ENCODE results near the gene MAP3K15. TPM values are rescaled to one million over a fixed set of nuclear protein-coding genes. Genes with fewer than 3 reads are reported as not detected.

MAP3K15 gene
- total and polyA plus RNA-seq, 9 donors = 0.37 to 11.6 (median 1.4) TPM

- 87 to 90% (median 88%) methylated on average over 5 of the region's 5 CpGs for WGBS, 3 donors
- no peak for DNase-seq
- no peaks in the 10 kb centered on the region for H3K4me1 ChIP-seq (ENCODE audit: insufficient read depth)
- H3K4me3 ChIP-seq = no peak overlapping the region
- H3K27ac ChIP-seq = no peak overlapping the region
- intact Hi-C loops (cut with DNase I) = no loop called here
- H3K9me3 ChIP-seq = no peaks in the 10 kb centered on the region
- no peaks in the 10 kb centered on the region for H3K36me3 ChIP-seq
- H3K27me3 ChIP-seq = no peaks in the 10 kb centered on the region
- TF ChIP-seq EP300 (IDR thresholded peaks at IDR 0.05) (no peak), POLR2A (IDR thresholded peaks at IDR 0.05) (no peak)
- TF ChIP-seq, protein P1, sequence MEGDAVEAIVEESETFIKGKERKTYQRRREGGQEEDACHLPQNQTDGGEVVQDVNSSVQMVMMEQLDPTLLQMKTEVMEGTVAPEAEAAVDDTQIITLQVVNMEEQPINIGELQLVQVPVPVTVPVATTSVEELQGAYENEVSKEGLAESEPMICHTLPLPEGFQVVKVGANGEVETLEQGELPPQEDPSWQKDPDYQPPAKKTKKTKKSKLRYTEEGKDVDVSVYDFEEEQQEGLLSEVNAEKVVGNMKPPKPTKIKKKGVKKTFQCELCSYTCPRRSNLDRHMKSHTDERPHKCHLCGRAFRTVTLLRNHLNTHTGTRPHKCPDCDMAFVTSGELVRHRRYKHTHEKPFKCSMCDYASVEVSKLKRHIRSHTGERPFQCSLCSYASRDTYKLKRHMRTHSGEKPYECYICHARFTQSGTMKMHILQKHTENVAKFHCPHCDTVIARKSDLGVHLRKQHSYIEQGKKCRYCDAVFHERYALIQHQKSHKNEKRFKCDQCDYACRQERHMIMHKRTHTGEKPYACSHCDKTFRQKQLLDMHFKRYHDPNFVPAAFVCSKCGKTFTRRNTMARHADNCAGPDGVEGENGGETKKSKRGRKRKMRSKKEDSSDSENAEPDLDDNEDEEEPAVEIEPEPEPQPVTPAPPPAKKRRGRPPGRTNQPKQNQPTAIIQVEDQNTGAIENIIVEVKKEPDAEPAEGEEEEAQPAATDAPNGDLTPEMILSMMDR (IDR thresholded peaks at IDR 0.05) = no peak
Observed at GRCh38 chrX:19555236-19555635, 39.9 kb upstream of the MAP3K15 start.

DNA sequence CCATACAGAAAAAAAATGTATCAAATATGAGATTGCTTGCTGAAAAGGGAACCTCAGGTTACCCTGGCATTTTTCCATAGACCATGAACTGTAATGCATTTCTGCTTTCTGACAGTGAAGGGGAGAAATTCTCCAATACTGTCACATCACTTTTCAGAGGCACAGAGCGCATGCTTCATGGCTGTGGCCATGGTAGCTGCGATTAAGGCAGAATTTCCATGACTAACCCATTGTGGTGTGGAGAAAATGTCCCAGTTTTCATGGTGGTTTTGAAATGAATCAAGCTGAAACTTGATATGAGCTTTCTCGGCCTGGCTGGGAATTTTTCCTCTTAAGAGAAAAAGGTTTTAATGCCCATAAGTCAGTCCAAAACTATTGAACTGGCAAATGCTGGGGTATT, 39.5 kb upstream of the MAP3K15 start:
- TF ChIP-seq, protein P1 (IDR thresholded peaks at IDR 0.05) = no peak
- no peak for TF ChIP-seq EP300 (IDR thresholded peaks at IDR 0.05)
- TF ChIP-seq POLR2A (IDR thresholded peaks at IDR 0.05) = no peak
- intact Hi-C loops (cut with DNase I) = no loop called here
- no peak for DNase-seq
- Histone ChIP-seq H3K27ac (no peak overlapping the region), H3K9me3 (no peaks in the 10 kb centered on the region), H3K4me3 (no peak overlapping the region), H3K36me3 (no peaks in the 10 kb centered on the region), H3K4me1 (ENCODE audit: insufficient read depth) (no peaks in the 10 kb centered on the region), H3K27me3 (no peaks in the 10 kb centered on the region)
- 80 to 84% (median 81%) methylated on average over 3 of the region's 3 CpGs for WGBS, 3 donors

- WGBS, 3 donors = 71 to 78% (median 76%) methylated on average over 6 of the region's 6 CpGs
- no peak overlapping the region for H3K4me3 ChIP-seq
- H3K27ac ChIP-seq = no peak overlapping the region
- no peaks in the 10 kb centered on the region for H3K4me1 ChIP-seq (ENCODE audit: insufficient read depth)
- H3K36me3 ChIP-seq = no peaks in the 10 kb centered on the region
- H3K9me3 ChIP-seq = no peaks in the 10 kb centered on the region
- TF ChIP-seq, protein P1 (IDR thresholded peaks at IDR 0.05) = no peak
- TF ChIP-seq EP300 (IDR thresholded peaks at IDR 0.05) (no peak), POLR2A (IDR thresholded peaks at IDR 0.05) (no peak)
- H3K27me3 ChIP-seq = no peaks in the 10 kb centered on the region
- no peak for DNase-seq
- intact Hi-C loops (cut with DNase I) = no loop called here
Observed at GRCh38 chrX:19552793-19553192, 37.5 kb upstream of the MAP3K15 start.

DNA sequence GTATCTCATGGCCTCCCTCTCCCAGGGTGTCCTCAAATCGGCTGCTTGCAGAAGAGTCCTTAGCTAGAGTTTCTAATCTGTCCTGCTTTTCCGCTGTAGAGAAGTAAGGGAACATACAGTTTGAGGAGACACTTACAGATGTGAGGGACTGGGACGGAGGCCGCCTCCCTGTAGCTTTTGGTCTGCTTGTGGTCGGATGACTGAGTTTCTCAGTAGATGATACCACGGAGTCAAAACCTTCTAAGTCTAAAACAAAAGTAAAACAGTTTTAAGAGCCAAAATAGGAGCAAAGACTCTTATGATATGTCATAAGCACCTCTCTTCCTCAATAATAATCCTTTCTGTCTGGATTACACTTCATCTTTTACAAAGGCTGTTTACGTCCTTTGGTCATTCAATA, 34.5 kb upstream of the MAP3K15 start:
- Histone ChIP-seq H3K27ac (no peak overlapping the region), H3K27me3 (no peaks in the 10 kb centered on the region), H3K36me3 (no peaks in the 10 kb centered on the region), H3K4me1 (ENCODE audit: insufficient read depth) (no peaks in the 10 kb centered on the region), H3K9me3 (no peaks in the 10 kb centered on the region), H3K4me3 (no peak overlapping the region)
- DNase-seq = no peak
- TF ChIP-seq, protein P1 (IDR thresholded peaks at IDR 0.05) = no peak
- no peak for TF ChIP-seq EP300 (IDR thresholded peaks at IDR 0.05)
- no peak for TF ChIP-seq POLR2A (IDR thresholded peaks at IDR 0.05)
- intact Hi-C loops (cut with DNase I) = loop anchor here in 1 of 4 donors (10.0 kb wide), 1 partner anchor 175 kb away; no protein-coding TSS in a partner anchor
- WGBS, 3 donors = 84 to 85% (median 84%) methylated on average over 7 of the region's 7 CpGs
